C1 segment of cervical spinal cord (tissue), 14 donors: ENCODE data around the gene PLPPR4.

Experiments used
- DNase-seq, 14 donors: peaks; one replicate each; lab custom pipeline; 2025; lab: John Stamatoyannopoulos, UW

Gene PLPPR4

DNA sequence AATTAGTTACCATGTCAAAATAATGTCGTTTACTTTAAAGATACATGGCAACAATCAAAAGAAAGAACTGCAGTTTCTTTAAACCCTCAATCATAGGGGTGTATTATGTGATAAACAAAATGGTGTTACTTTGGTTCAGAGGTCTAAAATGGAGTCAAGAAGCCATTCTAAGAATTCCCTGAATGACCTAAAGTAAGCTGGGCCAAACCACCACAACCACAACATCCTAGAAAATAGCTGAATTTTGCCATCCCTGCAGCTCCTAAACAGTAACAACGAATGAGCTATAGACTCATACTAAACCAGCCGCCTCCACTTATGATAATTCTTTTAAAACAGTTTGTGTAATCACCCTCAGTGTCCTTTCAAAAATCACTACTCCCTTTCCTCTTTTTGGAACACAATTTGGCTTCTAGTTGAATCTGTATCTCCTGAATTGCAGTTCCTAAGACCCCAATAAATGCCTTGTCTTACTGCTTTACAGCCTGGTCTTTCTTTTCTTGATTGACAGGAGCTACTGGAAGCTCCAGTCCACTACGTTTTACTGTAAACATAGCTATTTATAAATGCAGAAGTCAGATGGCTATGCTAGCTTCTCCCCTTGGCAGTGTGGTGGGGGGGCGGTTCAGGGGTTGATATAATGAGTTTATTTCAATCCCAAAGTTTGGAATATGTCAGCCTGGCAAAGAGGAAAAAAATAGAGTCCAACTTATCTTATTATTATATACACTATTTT lies 84.3 kb downstream of the PLPPR4 start:
- no peak for DNase-seq

DNA sequence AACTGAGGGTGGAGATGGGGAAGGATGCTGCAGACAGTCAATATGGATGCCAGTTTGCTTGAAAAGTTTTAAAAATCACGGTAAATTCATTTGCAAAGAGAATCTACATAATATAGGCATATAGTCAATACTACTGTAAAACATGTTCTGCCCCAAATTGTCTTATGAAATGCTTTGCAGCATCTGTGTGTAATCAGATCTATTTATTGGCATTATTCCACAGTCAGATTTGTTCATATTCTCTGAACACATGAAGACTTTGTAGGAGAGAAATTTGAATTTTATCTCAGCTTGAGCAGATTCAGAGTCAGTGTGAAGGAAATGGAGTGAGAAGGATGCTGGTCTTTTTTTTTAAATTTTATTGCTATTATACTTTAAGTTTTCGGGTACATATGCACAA lies 88.5 kb downstream of the PLPPR4 start:
- no peak for DNase-seq

DNA sequence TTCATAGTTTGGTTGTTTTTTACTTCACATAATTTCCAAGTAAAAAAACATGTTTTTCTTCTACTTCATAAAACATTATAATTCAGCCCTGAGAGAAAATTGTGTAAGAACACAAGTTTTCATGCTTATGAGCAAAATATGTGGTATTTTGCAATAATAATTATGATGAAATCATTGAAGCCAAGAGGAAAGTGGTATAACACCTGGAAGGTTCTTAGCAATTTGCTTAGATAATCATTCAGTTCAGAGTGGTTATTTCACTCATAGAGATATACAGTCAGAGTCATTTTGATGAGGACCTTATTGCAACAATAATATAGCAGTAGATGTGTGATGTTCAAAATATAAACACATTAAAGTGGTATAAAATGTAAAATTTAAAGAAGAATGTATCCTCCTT lies 94.5 kb downstream of the PLPPR4 start:
- no peak for DNase-seq
